ENCODE measurements around the gene PXT1. TPM values are rescaled to one million over a fixed set of nuclear protein-coding genes. Genes with fewer than 3 reads are reported as not detected.

Gene PXT1
- total RNA-seq, 2 experiments from 2014 or later: 0.25 TPM; not detected in 1

DNA sequence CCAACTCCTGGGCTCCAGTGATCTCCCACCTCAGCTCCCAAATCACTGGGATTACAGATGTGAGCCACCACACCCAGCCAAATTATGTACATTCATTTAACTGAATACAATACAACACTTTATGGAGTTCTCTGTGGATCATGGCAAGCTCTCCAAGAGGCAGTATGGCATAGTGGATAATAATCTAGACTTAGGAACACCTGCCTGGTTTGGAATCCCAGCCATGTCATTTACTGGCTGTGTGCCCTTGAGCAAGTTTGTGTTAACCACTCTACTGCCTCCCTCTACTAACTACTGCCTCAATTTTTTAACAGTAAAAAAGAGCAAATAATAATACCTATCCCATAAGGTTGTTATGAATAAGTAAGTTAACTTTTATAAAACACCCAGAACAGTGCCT is 53.3 kb downstream of the PXT1 start:
- no peaks in the 10 kb centered on the region for H3K36me3 ChIP-seq (ENCODE audit: insufficient read depth, low read length)
- TF ChIP-seq EZH2phosphoT487 (IDR thresholded peaks at IDR 0.05; ENCODE audit: borderline replicate concordance, low read depth, low read length): no peak
- TF ChIP-seq, protein P1, sequence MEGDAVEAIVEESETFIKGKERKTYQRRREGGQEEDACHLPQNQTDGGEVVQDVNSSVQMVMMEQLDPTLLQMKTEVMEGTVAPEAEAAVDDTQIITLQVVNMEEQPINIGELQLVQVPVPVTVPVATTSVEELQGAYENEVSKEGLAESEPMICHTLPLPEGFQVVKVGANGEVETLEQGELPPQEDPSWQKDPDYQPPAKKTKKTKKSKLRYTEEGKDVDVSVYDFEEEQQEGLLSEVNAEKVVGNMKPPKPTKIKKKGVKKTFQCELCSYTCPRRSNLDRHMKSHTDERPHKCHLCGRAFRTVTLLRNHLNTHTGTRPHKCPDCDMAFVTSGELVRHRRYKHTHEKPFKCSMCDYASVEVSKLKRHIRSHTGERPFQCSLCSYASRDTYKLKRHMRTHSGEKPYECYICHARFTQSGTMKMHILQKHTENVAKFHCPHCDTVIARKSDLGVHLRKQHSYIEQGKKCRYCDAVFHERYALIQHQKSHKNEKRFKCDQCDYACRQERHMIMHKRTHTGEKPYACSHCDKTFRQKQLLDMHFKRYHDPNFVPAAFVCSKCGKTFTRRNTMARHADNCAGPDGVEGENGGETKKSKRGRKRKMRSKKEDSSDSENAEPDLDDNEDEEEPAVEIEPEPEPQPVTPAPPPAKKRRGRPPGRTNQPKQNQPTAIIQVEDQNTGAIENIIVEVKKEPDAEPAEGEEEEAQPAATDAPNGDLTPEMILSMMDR (conservative IDR thresholded peaks at IDR 0.05; ENCODE audit: low read length): no peak
- H3K9me2 ChIP-seq (ENCODE audit: insufficient read depth, low read length): no peaks in the 10 kb centered on the region
- no peaks in the 10 kb centered on the region for H3K4me1 ChIP-seq (ENCODE audit: insufficient read depth, low read length, poor library complexity, severe bottlenecking)
- H3K4me3 ChIP-seq (ENCODE audit: low read depth, low read length, poor library complexity, severe bottlenecking): no peak overlapping the region
- DNase-seq (ENCODE audit: low spot score): no peak
- no peaks in the 10 kb centered on the region for H3K79me2 ChIP-seq (ENCODE audit: insufficient read depth, low read depth, low read length)
- H4K20me1 ChIP-seq (ENCODE audit: insufficient read depth, low read length): no peaks in the 10 kb centered on the region
- ChIA-PET POLR2A (no interaction called here), CTCF (ENCODE audit: unreplicated experiment) (no interaction called here)
- no peak overlapping the region for H2AFZ ChIP-seq (ENCODE audit: low read length)
- intact Hi-C loops (cut with micrococcal nuclease; ENCODE audit: unreplicated experiment): no loop called here
- H3K27ac ChIP-seq (ENCODE audit: low read depth, low read length, poor library complexity, severe bottlenecking): no peak overlapping the region
- 0 out of 2 replicates have a peak, but pooled peaks cover 4% of the 10 kb centered on the region for H3K9me3 ChIP-seq (ENCODE audit: low read length)
- BruUV-seq (replicated peaks): no TSS peak
- no peak overlapping the region for H3K4me2 ChIP-seq (ENCODE audit: low read length)

DNA sequence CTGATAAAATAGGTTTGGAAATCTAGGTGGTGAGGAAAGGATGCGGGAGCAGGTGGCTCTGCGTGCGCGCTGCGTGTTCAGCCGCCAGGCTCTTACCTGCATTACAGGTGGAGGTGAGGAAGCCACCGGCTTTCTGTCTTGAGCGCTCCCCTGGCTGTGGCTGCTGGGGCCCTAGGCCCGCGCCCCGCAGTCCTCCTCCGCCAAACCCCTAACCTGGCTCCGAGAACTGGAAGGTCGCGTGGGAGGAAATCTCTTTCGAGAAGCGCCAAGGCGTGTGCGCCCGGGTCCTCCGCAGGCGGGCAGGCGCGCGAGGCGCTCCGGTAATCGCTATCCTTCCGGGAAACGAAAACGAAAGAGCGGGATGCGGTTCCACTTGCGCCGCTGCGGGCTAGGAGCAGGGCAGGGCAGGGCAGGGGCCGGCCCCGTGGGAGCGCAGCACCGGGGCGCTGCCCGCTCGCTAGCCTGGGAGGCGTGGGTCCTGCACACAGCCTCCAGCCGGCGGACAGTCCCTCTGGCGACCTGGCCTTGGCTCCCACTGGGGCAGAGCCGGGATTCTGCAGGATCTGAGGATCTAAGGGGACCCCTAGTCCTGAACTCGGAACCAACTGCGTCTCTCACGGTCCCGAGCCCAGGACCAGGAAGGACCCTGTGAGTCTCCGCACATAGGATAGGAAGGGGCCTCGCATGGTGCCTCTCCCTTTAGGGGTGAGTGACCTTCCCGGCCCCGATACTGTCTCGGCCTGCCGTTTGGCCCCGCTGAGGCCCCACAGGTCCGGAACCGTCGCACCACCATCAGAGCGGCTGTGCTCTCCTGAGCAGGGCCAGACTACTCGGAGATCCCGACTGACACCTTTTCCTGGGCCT is 55.0 kb downstream of the PXT1 start, which contains the start of gene ETV7:
ETV7 (minus strand) TSS at position 230 of the 864 bp plus-strand sequence; CDS start at position 102, 128 bp downstream.
- Histone ChIP-seq H2AFZ (ENCODE audit: low read length) (no peak within 1 kb of the TSS), H3K9me2 (ENCODE audit: insufficient read depth, low read length) (no peaks in the 10 kb centered on the region), H4K20me1 (ENCODE audit: insufficient read depth, low read length) (no peaks in the 10 kb centered on the region), H3K79me2 (ENCODE audit: insufficient read depth, low read depth, low read length) (no peaks in the 10 kb centered on the region), H3K27ac (ENCODE audit: low read depth, low read length, poor library complexity, severe bottlenecking) (no peak within 1 kb of the TSS), H3K9me3 (ENCODE audit: low read length) (no peaks in the 10 kb centered on the region), H3K36me3 (ENCODE audit: insufficient read depth, low read length) (no peaks in the 10 kb centered on the region), H3K4me1 (ENCODE audit: insufficient read depth, low read length, poor library complexity, severe bottlenecking) (peaks cover 7% of the 10 kb centered on the region), H3K4me3 (ENCODE audit: low read depth, low read length, poor library complexity, severe bottlenecking) (no peak within 1 kb of the TSS), H3K4me2 (ENCODE audit: low read length) (no peak within 1 kb of the TSS; the same call in 1 of the 2 replicates)
- CTCF ChIA-PET (ENCODE audit: unreplicated experiment): no interaction called here
- TF ChIP-seq, protein P1 (conservative IDR thresholded peaks at IDR 0.05; ENCODE audit: low read length): no peak
- TF ChIP-seq EZH2phosphoT487 (IDR thresholded peaks at IDR 0.05; ENCODE audit: borderline replicate concordance, low read depth, low read length): no peak
- no peak for DNase-seq (ENCODE audit: low spot score)
- POLR2A ChIA-PET: no interaction called here
- no TSS peak for BruUV-seq (replicated peaks)
- intact Hi-C loops (cut with micrococcal nuclease; ENCODE audit: unreplicated experiment): no loop called here

Measured in OCI-LY7 (cell line).